Measurements from ENCODE around the gene ZNF747. TPM values are rescaled to one million over a fixed set of nuclear protein-coding genes. Genes with fewer than 3 reads are reported as not detected.
A peak's percentile ranks its signal among the peaks of the same experiment; 100 is the strongest.

Gene ZNF747
- total RNA-seq, 3 donors from 2014 or later (not counting 1 experiment from before 2014, with no cell fraction given): 5.0 to 8.6 (median 6.3) TPM

- ATAC-seq: no peak
These were observed 23.0 kb upstream of the ZNF747 start for GRCh38 chr16:30557707-30557956.

GRCh38 chr16:30556125-30556473, 21.4 kb upstream of the ZNF747 start:
- 96% methylated on average over 10 of the region's 10 CpGs for WGBS (ENCODE audit: insufficient coverage)
- peaks cover 25% of the 10 kb centered on the region for H3K36me3 ChIP-seq (ENCODE audit: control insufficient read depth, insufficient read depth, low read length)
- H3K27ac Mint-ChIP-seq: peak overlapping the region; percentile 89 to 94
- H3K4me3 Mint-ChIP-seq: peak overlapping the region; percentile 67
- intact Hi-C loops (cut with micrococcal nuclease): no loop called here
- no peaks in the 10 kb centered on the region for H3K36me3 Mint-ChIP-seq
- H3K4me1 Mint-ChIP-seq: peaks cover 39 to 43% of the 10 kb centered on the region in 2 donors
- no peak overlapping the region for H3K27ac ChIP-seq (ENCODE audit: low read length)
- ATAC-seq: no peak
- peaks cover 0 to 1% of the 10 kb centered on the region in 2 donors for H3K27me3 Mint-ChIP-seq (ENCODE audit: low read depth in 2 of 2)
- no peak overlapping the region for H3K4me3 ChIP-seq (ENCODE audit: low read length)
- no peaks in the 10 kb centered on the region for H3K9me3 ChIP-seq (ENCODE audit: control insufficient read depth, insufficient read depth, low read length)
- TF ChIP-seq CTCF (IDR thresholded peaks at IDR 0.05): no peak
- no peaks in the 10 kb centered on the region for H3K9me3 Mint-ChIP-seq
- DNase-seq: no peak
- H3K27me3 ChIP-seq (ENCODE audit: control insufficient read depth, insufficient read depth, low read length): no peaks in the 10 kb centered on the region
- peaks cover 67% of the 10 kb centered on the region for H3K4me1 ChIP-seq (ENCODE audit: control insufficient read depth, insufficient read depth, low read length)

More at GRCh38 chr16:30557707-30557956, 23.0 kb upstream of the ZNF747 start:
- peaks cover 34% of the 10 kb centered on the region in 2 donors for H3K4me1 Mint-ChIP-seq
- H3K27ac Mint-ChIP-seq: peak overlapping the region; percentile 89 to 94
- H3K9me3 Mint-ChIP-seq: no peaks in the 10 kb centered on the region
- H3K36me3 Mint-ChIP-seq: no peaks in the 10 kb centered on the region
- Histone ChIP-seq H3K36me3 (ENCODE audit: control insufficient read depth, insufficient read depth, low read length) (peaks cover 25% of the 10 kb centered on the region), H3K4me3 (ENCODE audit: low read length) (peak overlapping the region; percentile 77), H3K4me1 (ENCODE audit: control insufficient read depth, insufficient read depth, low read length) (peaks cover 62% of the 10 kb centered on the region), H3K27ac (ENCODE audit: low read length) (peak overlapping the region; percentile 90), H3K9me3 (ENCODE audit: control insufficient read depth, insufficient read depth, low read length) (no peaks in the 10 kb centered on the region), H3K27me3 (ENCODE audit: control insufficient read depth, insufficient read depth, low read length) (no peaks in the 10 kb centered on the region)
- DNase-seq: no peak
- intact Hi-C loops (cut with micrococcal nuclease): no loop called here
- WGBS (ENCODE audit: insufficient coverage): under 1% methylated on average over 17 of the region's 17 CpGs
- peaks cover 0 to 4% of the 10 kb centered on the region in 2 donors for H3K27me3 Mint-ChIP-seq (ENCODE audit: low read depth in 2 of 2)
- TF ChIP-seq CTCF (IDR thresholded peaks at IDR 0.05): no peak
- H3K4me3 Mint-ChIP-seq: peak overlapping the region; percentile 89

GRCh38 chr16:30555315-30556124, 20.9 kb upstream of the ZNF747 start:
- Histone ChIP-seq H3K4me1 (ENCODE audit: control insufficient read depth, insufficient read depth, low read length) (peaks cover 68% of the 10 kb centered on the region), H3K27me3 (ENCODE audit: control insufficient read depth, insufficient read depth, low read length) (no peaks in the 10 kb centered on the region), H3K4me3 (ENCODE audit: low read length) (no peak overlapping the region), H3K36me3 (ENCODE audit: control insufficient read depth, insufficient read depth, low read length) (peaks cover 25% of the 10 kb centered on the region), H3K27ac (ENCODE audit: low read length) (no peak overlapping the region), H3K9me3 (ENCODE audit: control insufficient read depth, insufficient read depth, low read length) (no peaks in the 10 kb centered on the region)
- Mint-ChIP-seq H3K9me3 (no peaks in the 10 kb centered on the region), H3K4me1 (peaks cover 39 to 42% of the 10 kb centered on the region in 2 donors), H3K27ac (peak overlapping the region; percentile 89 to 94), H3K27me3 (ENCODE audit: low read depth in 2 of 2) (no peaks in the 10 kb centered on the region), H3K4me3 (peak overlapping the region; percentile 67), H3K36me3 (no peaks in the 10 kb centered on the region)
- 96% methylated on average over 69 of the region's 69 CpGs for WGBS (ENCODE audit: insufficient coverage)
- DNase-seq (no peak), ATAC-seq (no peak)
- no peak for TF ChIP-seq CTCF (IDR thresholded peaks at IDR 0.05)
- intact Hi-C loops (cut with micrococcal nuclease): no loop called here
